ENCODE results near the gene FN1. TPM values are rescaled to one million over a fixed set of nuclear protein-coding genes. Genes with fewer than 3 reads are reported as not detected.

Gene FN1
- total and polyA plus RNA-seq, 2 of the 8 experiments (the other 6 are each of a cell fraction or from before 2014, with no cell fraction given), result 42.9 to 109 TPM

- TF ChIP-seq CHD7 (IDR thresholded peaks at IDR 0.05; ENCODE audit: insufficient replicate concordance, low read length), result no peak
- TF ChIP-seq CEBPB (IDR thresholded peaks at IDR 0.05; ENCODE audit: low read depth, low read length), result no peak
- no peak for TF ChIP-seq SP2 (IDR thresholded peaks at IDR 0.05; ENCODE audit: low read length)
- TF ChIP-seq KDM1A (IDR thresholded peaks at IDR 0.05; ENCODE audit: borderline replicate concordance, low read length), result no peak
- TF ChIP-seq ATF2 (IDR thresholded peaks at IDR 0.05; ENCODE audit: low read length), result no peak
- no peak for TF ChIP-seq JUND (IDR thresholded peaks at IDR 0.05; ENCODE audit: low read length)
- TF ChIP-seq HDAC6 (IDR thresholded peaks at IDR 0.05; ENCODE audit: low read depth, low read length), result no peak
- TF ChIP-seq SIRT6 (IDR thresholded peaks at IDR 0.05; ENCODE audit: low read length), result no peak
Measured at GRCh38 chr2:215450188-215451011, 14.5 kb upstream of the FN1 start (continued).
